ENCODE data around the gene BABAM2.

The BABAM2 gene

GRCh38 chr2:28063492-28063962 is 173.0 kb downstream of the BABAM2 start:
- POLR2A ChIA-PET, result no interaction called here
- CTCF ChIA-PET, result no interaction called here
- H3K9me3 ChIP-seq (ENCODE audit: control extremely low read depth in 1 of 5, control insufficient read depth in 4 of 5, insufficient read depth in 2 of 5, low read depth in 1 of 5, low read length in 4 of 5), result no peaks in the 10 kb centered on the region
- H3K27ac ChIP-seq (ENCODE audit: insufficient read depth in 1 of 2, low read depth in 1 of 2, low read length in 2 of 2, poor library complexity in 1 of 2, severe bottlenecking in 2 of 2), result no peak overlapping the region
- peaks cover 0 to 5% (median 2%) of the 10 kb centered on the region in 4 experiments for H3K36me3 ChIP-seq (ENCODE audit: control insufficient read depth in 4 of 4, insufficient read depth in 4 of 4, low read length in 3 of 4)
- no peak overlapping the region for H3K4me3 ChIP-seq (ENCODE audit: control insufficient read depth in 1 of 7, extremely low read depth in 1 of 7, insufficient read depth in 4 of 7, low read depth in 2 of 7, low read length in 6 of 7)
- no peaks in the 10 kb centered on the region for H3K4me1 ChIP-seq (ENCODE audit: control extremely low read depth in 1 of 4, control insufficient read depth in 4 of 4, insufficient read depth in 4 of 4, low read length in 3 of 4)
- DNase-seq, result no peak
- H3K27me3 ChIP-seq (replicated peaks in 2 of 5; ENCODE audit: control insufficient read depth in 4 of 5, insufficient read depth in 5 of 5, low read length in 4 of 5), result no peaks in the 10 kb centered on the region

- Histone ChIP-seq H3K4me1 (ENCODE audit: control extremely low read depth in 1 of 4, control insufficient read depth in 4 of 4, insufficient read depth in 4 of 4, low read length in 3 of 4) (no peaks in the 10 kb centered on the region), H3K36me3 (ENCODE audit: control insufficient read depth in 4 of 4, insufficient read depth in 4 of 4, low read length in 3 of 4) (peaks cover 0 to 5% (median 2%) of the 10 kb centered on the region in 4 experiments), H3K27me3 (replicated peaks in 2 of 5; ENCODE audit: control insufficient read depth in 4 of 5, insufficient read depth in 5 of 5, low read length in 4 of 5) (no peaks in the 10 kb centered on the region), H3K27ac (ENCODE audit: insufficient read depth in 1 of 2, low read depth in 1 of 2, low read length in 2 of 2, poor library complexity in 1 of 2, severe bottlenecking in 2 of 2) (no peak overlapping the region), H3K4me3 (ENCODE audit: control insufficient read depth in 1 of 7, extremely low read depth in 1 of 7, insufficient read depth in 4 of 7, low read depth in 2 of 7, low read length in 6 of 7) (no peak overlapping the region), H3K9me3 (ENCODE audit: control extremely low read depth in 1 of 5, control insufficient read depth in 4 of 5, insufficient read depth in 2 of 5, low read depth in 1 of 5, low read length in 4 of 5) (no peaks in the 10 kb centered on the region)
- no peak for DNase-seq
- no CpG with 5 or more reads among the region's 1 CpG for WGBS (ENCODE audit: insufficient coverage)
- ChIA-PET POLR2A (no interaction called here), CTCF (no interaction called here)
Observed at GRCh38 chr2:28067602-28068001, 177.1 kb downstream of the BABAM2 start.

- ChIA-PET POLR2A (no interaction called here), CTCF (interaction anchor here (1.3 kb wide), 1 partner anchor 19 kb away, joined by 4 read pairs; no protein-coding TSS in a partner anchor)
- no peaks in the 10 kb centered on the region for H3K4me1 ChIP-seq (ENCODE audit: control extremely low read depth in 1 of 4, control insufficient read depth in 4 of 4, insufficient read depth in 4 of 4, low read length in 3 of 4)
- H3K4me3 ChIP-seq (ENCODE audit: control insufficient read depth in 1 of 7, extremely low read depth in 1 of 7, insufficient read depth in 4 of 7, low read depth in 2 of 7, low read length in 6 of 7), result no peak overlapping the region
- H3K36me3 ChIP-seq (ENCODE audit: control insufficient read depth in 4 of 4, insufficient read depth in 4 of 4, low read length in 3 of 4), result peaks cover 0 to 5% (median 2%) of the 10 kb centered on the region in 4 experiments
- no peaks in the 10 kb centered on the region for H3K9me3 ChIP-seq (ENCODE audit: control extremely low read depth in 1 of 5, control insufficient read depth in 4 of 5, insufficient read depth in 2 of 5, low read depth in 1 of 5, low read length in 4 of 5)
- no peak overlapping the region for H3K27ac ChIP-seq (ENCODE audit: insufficient read depth in 1 of 2, low read depth in 1 of 2, low read length in 2 of 2, poor library complexity in 1 of 2, severe bottlenecking in 2 of 2)
- DNase-seq, result no peak
- WGBS (ENCODE audit: insufficient coverage), result no CpG with 5 or more reads among the region's 2 CpGs
- no peaks in the 10 kb centered on the region for H3K27me3 ChIP-seq (replicated peaks in 2 of 5; ENCODE audit: control insufficient read depth in 4 of 5, insufficient read depth in 5 of 5, low read length in 4 of 5)
Observed at GRCh38 chr2:28068088-28068487, 177.6 kb downstream of the BABAM2 start.

- Histone ChIP-seq H3K4me3 (ENCODE audit: control insufficient read depth in 1 of 7, extremely low read depth in 1 of 7, insufficient read depth in 4 of 7, low read depth in 2 of 7, low read length in 6 of 7) (no peak overlapping the region), H3K9me3 (ENCODE audit: control extremely low read depth in 1 of 5, control insufficient read depth in 4 of 5, insufficient read depth in 2 of 5, low read depth in 1 of 5, low read length in 4 of 5) (no peaks in the 10 kb centered on the region), H3K27ac (ENCODE audit: insufficient read depth in 1 of 2, low read depth in 1 of 2, low read length in 2 of 2, poor library complexity in 1 of 2, severe bottlenecking in 2 of 2) (no peak overlapping the region), H3K36me3 (ENCODE audit: control insufficient read depth in 4 of 4, insufficient read depth in 4 of 4, low read length in 3 of 4) (peaks cover 0 to 5% (median 2%) of the 10 kb centered on the region in 4 experiments), H3K27me3 (replicated peaks in 2 of 5; ENCODE audit: control insufficient read depth in 4 of 5, insufficient read depth in 5 of 5, low read length in 4 of 5) (no peaks in the 10 kb centered on the region), H3K4me1 (ENCODE audit: control extremely low read depth in 1 of 4, control insufficient read depth in 4 of 4, insufficient read depth in 4 of 4, low read length in 3 of 4) (no peaks in the 10 kb centered on the region)
- ChIA-PET POLR2A (no interaction called here), CTCF (interaction anchor here (0.6 to 1.3 kb wide), 2 partner anchors 19 to 185 kb away, joined by 4 read pairs; no protein-coding TSS in a partner anchor)
- no peak for DNase-seq
- WGBS (ENCODE audit: insufficient coverage), result 93% methylated on average over 2 of the region's 5 CpGs
Observed at GRCh38 chr2:28068527-28068926, 178.0 kb downstream of the BABAM2 start.

- WGBS (ENCODE audit: insufficient coverage), result 100% methylated on average over 1 of the region's 5 CpGs
- ChIA-PET CTCF (no interaction called here), POLR2A (no interaction called here)
- no peak overlapping the region for H3K4me3 ChIP-seq (ENCODE audit: control insufficient read depth in 1 of 7, extremely low read depth in 1 of 7, insufficient read depth in 4 of 7, low read depth in 2 of 7, low read length in 6 of 7)
- peaks cover 0 to 5% (median 2%) of the 10 kb centered on the region in 4 experiments for H3K36me3 ChIP-seq (ENCODE audit: control insufficient read depth in 4 of 4, insufficient read depth in 4 of 4, low read length in 3 of 4)
- no peaks in the 10 kb centered on the region for H3K4me1 ChIP-seq (ENCODE audit: control extremely low read depth in 1 of 4, control insufficient read depth in 4 of 4, insufficient read depth in 4 of 4, low read length in 3 of 4)
- H3K27me3 ChIP-seq (replicated peaks in 2 of 5; ENCODE audit: control insufficient read depth in 4 of 5, insufficient read depth in 5 of 5, low read length in 4 of 5), result no peaks in the 10 kb centered on the region
- no peaks in the 10 kb centered on the region for H3K9me3 ChIP-seq (ENCODE audit: control extremely low read depth in 1 of 5, control insufficient read depth in 4 of 5, insufficient read depth in 2 of 5, low read depth in 1 of 5, low read length in 4 of 5)
- H3K27ac ChIP-seq (ENCODE audit: insufficient read depth in 1 of 2, low read depth in 1 of 2, low read length in 2 of 2, poor library complexity in 1 of 2, severe bottlenecking in 2 of 2), result no peak overlapping the region
- DNase-seq, result no peak
Observed at GRCh38 chr2:28071221-28071620, 180.7 kb downstream of the BABAM2 start.

- ChIA-PET POLR2A (no interaction called here), CTCF (interaction anchor here (0.5 kb wide), 1 partner anchor 300 kb away, joined by 3 read pairs; no protein-coding TSS in a partner anchor)
- no peaks in the 10 kb centered on the region for H3K27me3 ChIP-seq (replicated peaks in 2 of 5; ENCODE audit: control insufficient read depth in 4 of 5, insufficient read depth in 5 of 5, low read length in 4 of 5)
- peaks cover 0 to 2% (median 0%) of the 10 kb centered on the region in 4 experiments for H3K36me3 ChIP-seq (ENCODE audit: control insufficient read depth in 4 of 4, insufficient read depth in 4 of 4, low read length in 3 of 4)
- no peak overlapping the region for H3K4me3 ChIP-seq (ENCODE audit: control insufficient read depth in 1 of 7, extremely low read depth in 1 of 7, insufficient read depth in 4 of 7, low read depth in 2 of 7, low read length in 6 of 7)
- no CpG with 5 or more reads among the region's 1 CpG for WGBS (ENCODE audit: insufficient coverage)
- no peak overlapping the region for H3K27ac ChIP-seq (ENCODE audit: insufficient read depth in 1 of 2, low read depth in 1 of 2, low read length in 2 of 2, poor library complexity in 1 of 2, severe bottlenecking in 2 of 2)
- DNase-seq, result no peak
- no peaks in the 10 kb centered on the region for H3K9me3 ChIP-seq (ENCODE audit: control extremely low read depth in 1 of 5, control insufficient read depth in 4 of 5, insufficient read depth in 2 of 5, low read depth in 1 of 5, low read length in 4 of 5)
- no peaks in the 10 kb centered on the region for H3K4me1 ChIP-seq (ENCODE audit: control extremely low read depth in 1 of 4, control insufficient read depth in 4 of 4, insufficient read depth in 4 of 4, low read length in 3 of 4)
Observed at GRCh38 chr2:28074137-28074536, 183.6 kb downstream of the BABAM2 start.

GRCh38 chr2:28080911-28081310 is 190.4 kb downstream of the BABAM2 start:
- 100% methylated on average over 1 of the region's 5 CpGs for WGBS (ENCODE audit: insufficient coverage)
- Histone ChIP-seq H3K36me3 (ENCODE audit: control insufficient read depth in 4 of 4, insufficient read depth in 4 of 4, low read length in 3 of 4) (peaks cover 0 to 2% (median 0%) of the 10 kb centered on the region in 4 experiments), H3K4me3 (ENCODE audit: control insufficient read depth in 1 of 7, extremely low read depth in 1 of 7, insufficient read depth in 4 of 7, low read depth in 2 of 7, low read length in 6 of 7) (no peak overlapping the region), H3K27ac (ENCODE audit: insufficient read depth in 1 of 2, low read depth in 1 of 2, low read length in 2 of 2, poor library complexity in 1 of 2, severe bottlenecking in 2 of 2) (no peak overlapping the region), H3K4me1 (ENCODE audit: control extremely low read depth in 1 of 4, control insufficient read depth in 4 of 4, insufficient read depth in 4 of 4, low read length in 3 of 4) (peaks cover 0 to 14% (median 8%) of the 10 kb centered on the region in 4 experiments), H3K9me3 (ENCODE audit: control extremely low read depth in 1 of 5, control insufficient read depth in 4 of 5, insufficient read depth in 2 of 5, low read depth in 1 of 5, low read length in 4 of 5) (no peaks in the 10 kb centered on the region), H3K27me3 (replicated peaks in 2 of 5; ENCODE audit: control insufficient read depth in 4 of 5, insufficient read depth in 5 of 5, low read length in 4 of 5) (no peaks in the 10 kb centered on the region)
- ChIA-PET POLR2A (no interaction called here), CTCF (no interaction called here)
- peak in 1 of 3 donors; percentile 10 for DNase-seq

Data from common myeloid progenitor, CD34-positive (primary cell).